A549 (cell line): ENCODE measurements around the gene RMND5A. TPM values are rescaled to one million over a fixed set of nuclear protein-coding genes. Genes with fewer than 3 reads are reported as not detected.
A peak's percentile ranks its signal among the peaks of the same experiment; 100 is the strongest.
"Not testable (repeated sequence)": the region's sequence is repeated elsewhere in the genome, so short reads cannot be mapped to it uniquely, and the experiment has no call there.

ENCODE experiments used
- ATAC-seq, 2 experiments: fragments of 200-7000 bp in 1 of 2; fragments of >200 bp in 1 of 2; cut with Nextera tagmentation in 1 of 2; cut with Tn5 transposase in 1 of 2; 3 replicates each; pipeline versions ENCODE4 v1.8.0 to v1.9.1; 2018 to 2020; ENCODE audit warnings: mild to moderate bottlenecking in 1 of 2, moderate library complexity in 1 of 2
- CTCF ChIA-PET: fragments of 300-600 bp; sonication (Branson Sonifier 250); formaldehyde crosslinking; extraction: SDS; loops from one replicate; lab custom pipeline; 2021; ENCODE audit warnings: antibody characterized with exemption, inconsistent platforms; lab: Yijun Ruan, JAX
- POLR2A ChIA-PET: fragments of 350-600 bp; formaldehyde crosslinking; extraction: SDS; loops from one replicate; lab custom pipeline; 2021; ENCODE audit warnings: antibody characterized with exemption, inconsistent platforms; lab: Yijun Ruan, JAX
- DNase-seq, 2 experiments: peaks; one replicate each; pipeline versions ENCODE4 v3.0.0 to v3.0.0-alpha.2; 2011 to 2016; ENCODE audit warnings: low read depth in 1 of 2, low spot score in 1 of 2
- FAIRE-seq: peaks from 2 replicates; lab custom pipeline; 2011; peaks lifted over from hg19 to GRCh38; lab: Jason Lieb, UNC
- H3K27ac ChIP-seq, 2 experiments: fragments of >200 bp; sonication (Bioruptor Twin); formaldehyde crosslinking; 3 replicates each; pipeline ENCODE4 v1.5.1; 2016 to 2017
- H3K4me1 ChIP-seq: fragments of >200 bp; sonication (Bioruptor Twin); formaldehyde crosslinking; 3 replicates; pipeline ENCODE4 v1.6.1; 2016
- H3K4me2 ChIP-seq: fragments of >200 bp; sonication (Bioruptor Twin); formaldehyde crosslinking; 3 replicates; pipeline ENCODE4 v1.6.1; 2016
- H3K4me3 ChIP-seq: fragments of >200 bp; sonication (Bioruptor Twin); formaldehyde crosslinking; 3 replicates; pipeline ENCODE4 v1.5.1; 2016
- H3K9me3 ChIP-seq: fragments of >200 bp; sonication (Bioruptor Twin); formaldehyde crosslinking; 3 replicates; pipeline ENCODE4 v1.6.1; 2016
- CHD4 ChIP-seq: fragments of 200-600 bp; sonication (generic); IDR thresholded peaks from 2 replicates; pipeline ENCODE4 v1.6.1; 2016; ENCODE audit warnings: antibody characterized with exemption, mild to moderate bottlenecking, borderline replicate concordance
- EHF ChIP-seq: fragments of 250-450 bp; sonication (Bioruptor Pico); IDR thresholded peaks from 2 replicates; pipeline ENCODE4 v1.5.0; 2020; ENCODE audit warnings: mild to moderate bottlenecking
- ESRRA ChIP-seq: fragments of 150-350 bp; IDR thresholded peaks from 2 replicates; pipeline ENCODE4 v1.6.1; 2014; ENCODE audit warnings: mild to moderate bottlenecking, low read length, borderline replicate concordance
- FOSL2 ChIP-seq, 2 experiments: fragments of 450-650 bp in 1 of 2; fragments of >200 bp in 1 of 2; sonication (Bioruptor Twin) in 1 of 2; formaldehyde crosslinking; IDR thresholded peaks; 2 replicates each; pipeline versions ENCODE4 v1.5.0 to v1.6.1; 2016 to 2020; ENCODE audit warnings: mild to moderate bottlenecking in 1 of 2, moderate library complexity in 1 of 2
- GATA3 ChIP-seq: IDR thresholded peaks from 2 replicates; pipeline ENCODE4 v1.6.1; 2012; ENCODE audit warnings: borderline replicate concordance
- HDAC2 ChIP-seq: fragments of 200-600 bp; sonication (generic); IDR thresholded peaks from 2 replicates; pipeline ENCODE4 v1.6.1; 2016
- HOXA7 ChIP-seq: fragments of 250-450 bp; sonication (Bioruptor Pico); IDR thresholded peaks from 2 replicates; pipeline ENCODE4 v1.5.0; 2020; ENCODE audit warnings: mild to moderate bottlenecking, moderate library complexity
- HOXB5 ChIP-seq: fragments of 250-450 bp; sonication (Bioruptor Pico); IDR thresholded peaks from 2 replicates; pipeline ENCODE4 v1.5.0; 2020; ENCODE audit warnings: mild to moderate bottlenecking, moderate library complexity
- PHF8 ChIP-seq: fragments of 200-600 bp; sonication (generic); IDR thresholded peaks from 2 replicates; pipeline ENCODE4 v1.6.1; 2016; ENCODE audit warnings: low read depth, mild to moderate bottlenecking, antibody characterized with exemption, moderate library complexity, borderline replicate concordance
- RFX5 ChIP-seq: fragments of 450-650 bp; IDR thresholded peaks from 2 replicates; pipeline ENCODE4 v1.7.1; 2014; ENCODE audit warnings: antibody characterized with exemption, mild to moderate bottlenecking, moderate library complexity
- ZSCAN20 ChIP-seq: fragments of 250-450 bp; sonication (Bioruptor Pico); IDR thresholded peaks from 2 replicates; pipeline ENCODE4 v1.8.0; 2022; ENCODE audit warnings: mild to moderate bottlenecking, moderate library complexity
- WGBS: methylation state at CpG from one replicate; pipeline ENCODE4 v1.1.6; 2017; ENCODE audit errors: missing lambda C conversion rate; 5-methylcytosine and 5-hydroxymethylcytosine counted together
- polyA plus RNA-seq, 4 experiments: library from polyadenylated mRNA; depleted of rRNA in 3 of 4; stranded (reverse); fragments of >200 nt; fragmentation: RNase III in 1 of 4; extraction: RNeasy Plus Mini Kit Qiagen cat#74134 plus additional on column Dnase treatment in 1 of 4; gene quantifications; 2 replicates in 3 of 4; 3 replicates in 1 of 4; pipeline ENCODE4 v1.2.3, GENCODE V29; 2011 to 2017
- TF ChIP-seq, protein P1 (sequence below): fragments of 250-450 bp; sonication (Bioruptor Pico); IDR thresholded peaks from 2 replicates; pipeline ENCODE4 v1.5.0; 2021; ENCODE audit warnings: mild to moderate bottlenecking, moderate library complexity, borderline replicate concordance
- TF ChIP-seq, protein P2 (sequence below): IDR thresholded peaks from 2 replicates; pipeline ENCODE4 v1.6.1; 2012
- TF ChIP-seq, protein P3 (sequence below): fragments of 450-650 bp; IDR thresholded peaks from 2 replicates; pipeline ENCODE4 v1.6.1; 2014; ENCODE audit warnings: antibody characterized with exemption
- TF ChIP-seq, protein P4 (sequence below): fragments of >200 bp; sonication (Bioruptor Twin); formaldehyde crosslinking; IDR thresholded peaks from 3 replicates; pipeline ENCODE4 v1.6.1; 2016
- TF ChIP-seq, protein P5 (sequence below): fragments of 150-350 bp; IDR thresholded peaks from 2 replicates; pipeline ENCODE4 v1.6.1; 2014; ENCODE audit warnings: low read depth, mild to moderate bottlenecking, low read length

RMND5A gene
- polyA plus RNA-seq, 2 of the 4 experiments (the other 2 are of a cell fraction) = 10.5 to 28.0 TPM

DNA sequence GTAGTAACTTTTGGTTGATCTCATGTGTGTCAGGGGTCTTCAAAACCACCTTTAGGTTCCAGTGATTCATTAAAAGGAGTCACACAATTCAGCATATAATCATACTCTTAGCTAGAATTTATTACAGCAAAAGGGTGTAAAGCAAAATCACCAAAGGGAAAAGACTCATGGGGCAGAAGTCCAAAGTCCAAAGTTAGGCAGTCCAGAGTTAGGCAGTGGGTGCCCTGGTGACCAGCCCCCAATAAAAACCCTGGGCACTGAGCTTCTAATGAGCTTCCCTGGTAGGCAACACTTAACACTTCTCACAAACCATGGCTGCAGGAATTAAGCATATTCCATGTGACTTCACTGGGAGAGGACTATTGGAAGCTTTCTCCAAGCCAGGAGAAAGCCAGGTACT lies 19.4 kb downstream of the RMND5A start:
- H3K4me3 ChIP-seq, POLR2A ChIA-PET, CTCF ChIA-PET, ATAC-seq, H3K27ac ChIP-seq, DNase-seq, H3K4me1 ChIP-seq, FAIRE-seq, H3K4me2 ChIP-seq, H3K9me3 ChIP-seq: not testable (repeated sequence)

DNA sequence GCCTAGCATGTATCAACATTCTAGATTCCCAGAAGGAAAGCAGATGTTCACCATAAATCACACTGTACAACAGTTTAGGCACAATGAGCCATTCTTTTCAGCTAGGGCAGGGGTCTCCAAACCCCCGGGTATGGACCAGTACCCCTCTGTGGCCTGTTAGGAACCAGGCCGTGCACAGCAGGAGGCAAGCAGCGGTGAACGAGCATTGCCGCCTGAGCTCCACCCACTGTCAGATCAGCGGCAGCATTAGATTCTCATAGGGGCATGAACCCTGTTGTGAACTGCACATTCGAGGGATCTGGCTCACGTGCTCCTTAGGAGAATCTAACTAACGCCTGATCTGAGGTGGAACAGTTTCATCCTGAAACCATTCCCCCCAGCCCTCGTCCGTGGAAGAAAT lies 19.8 kb downstream of the RMND5A start:
- CTCF ChIA-PET, ATAC-seq, H3K27ac ChIP-seq, H3K4me1 ChIP-seq, H3K4me3 ChIP-seq, POLR2A ChIA-PET, DNase-seq, H3K9me3 ChIP-seq, FAIRE-seq, H3K4me2 ChIP-seq: not testable (repeated sequence)
- no CpG with 5 or more reads among the region's 11 CpGs for WGBS

DNA sequence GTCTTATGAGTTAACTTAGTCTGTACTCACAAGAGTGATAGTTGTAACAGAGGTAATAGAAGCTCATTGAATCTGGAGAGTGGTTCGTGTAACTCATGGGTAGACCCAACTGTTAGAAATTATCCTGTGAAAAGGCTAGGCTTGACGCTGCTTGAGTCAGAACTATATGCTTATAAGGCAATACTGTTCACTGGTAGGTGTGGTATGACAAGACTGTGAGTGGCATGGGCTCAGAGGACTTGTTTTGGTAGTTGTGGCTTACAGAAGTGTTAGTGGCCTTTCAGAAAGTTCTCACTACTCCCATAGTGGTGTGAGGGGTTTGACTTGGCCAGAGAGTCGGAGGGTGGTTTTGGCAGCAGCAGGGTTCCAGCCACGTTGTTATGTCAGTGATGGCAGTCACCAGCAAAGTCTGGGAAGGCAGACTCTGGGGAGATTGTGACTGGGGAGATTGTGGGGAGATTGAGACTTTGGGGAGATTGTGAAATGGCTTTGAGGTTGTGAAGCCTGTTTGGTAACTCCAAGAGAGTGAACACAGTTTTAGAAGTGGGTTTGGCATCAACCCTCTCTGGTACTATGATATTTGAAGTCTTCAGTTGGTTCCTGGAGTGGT lies 21.9 kb downstream of the RMND5A start:
- ATAC-seq = not testable (repeated sequence)

DNA sequence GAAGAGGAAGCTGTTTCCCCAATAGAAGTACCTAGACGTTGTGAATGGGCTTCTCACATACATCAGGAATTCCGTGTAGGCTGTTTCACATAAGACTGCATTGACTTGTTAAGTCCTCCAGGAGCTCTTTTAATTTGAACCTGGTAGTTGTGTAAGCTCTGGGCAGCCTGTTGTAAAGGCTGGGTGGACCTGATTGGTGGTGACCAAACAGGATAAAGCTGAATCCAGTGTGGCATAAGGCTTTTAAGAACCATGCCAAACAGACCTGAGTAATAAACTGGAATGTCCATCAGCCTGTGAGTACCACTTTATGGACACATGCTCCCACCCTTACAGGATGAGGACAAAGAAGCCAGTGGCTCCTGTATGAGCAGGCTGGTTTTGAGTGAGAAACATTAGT lies 24.1 kb downstream of the RMND5A start:
- CTCF ChIA-PET = interaction anchor here (0.6 to 3.1 kb wide), 2 partner anchors 21 to 192 kb away, joined by 3 to 14 read pairs; no protein-coding TSS in a partner anchor
- ATAC-seq (no peak; a peak in 1 of 6 replicates), DNase-seq (no peak)
- Histone ChIP-seq H3K4me2 (no peak overlapping the region), H3K4me1 (peaks cover 10% of the 10 kb centered on the region; the same call in 2 of the 3 replicates)
- WGBS = 84% methylated on average over 2 of the region's 2 CpGs
- TF ChIP-seq, protein P1, sequence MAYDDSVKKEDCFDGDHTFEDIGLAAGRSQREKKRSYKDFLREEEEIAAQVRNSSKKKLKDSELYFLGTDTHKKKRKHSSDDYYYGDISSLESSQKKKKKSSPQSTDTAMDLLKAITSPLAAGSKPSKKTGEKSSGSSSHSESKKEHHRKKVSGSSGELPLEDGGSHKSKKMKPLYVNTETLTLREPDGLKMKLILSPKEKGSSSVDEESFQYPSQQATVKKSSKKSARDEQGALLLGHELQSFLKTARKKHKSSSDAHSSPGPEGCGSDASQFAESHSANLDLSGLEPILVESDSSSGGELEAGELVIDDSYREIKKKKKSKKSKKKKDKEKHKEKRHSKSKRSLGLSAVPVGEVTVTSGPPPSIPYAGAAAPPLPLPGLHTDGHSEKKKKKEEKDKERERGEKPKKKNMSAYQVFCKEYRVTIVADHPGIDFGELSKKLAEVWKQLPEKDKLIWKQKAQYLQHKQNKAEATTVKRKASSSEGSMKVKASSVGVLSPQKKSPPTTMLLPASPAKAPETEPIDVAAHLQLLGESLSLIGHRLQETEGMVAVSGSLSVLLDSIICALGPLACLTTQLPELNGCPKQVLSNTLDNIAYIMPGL = no peak
- TF ChIP-seq HOXA7 (CRISPR knock-in tag) (no peak), PHF8 (no peak), CHD4 (no peak), RFX5 (no peak)
- TF ChIP-seq, protein P2, sequence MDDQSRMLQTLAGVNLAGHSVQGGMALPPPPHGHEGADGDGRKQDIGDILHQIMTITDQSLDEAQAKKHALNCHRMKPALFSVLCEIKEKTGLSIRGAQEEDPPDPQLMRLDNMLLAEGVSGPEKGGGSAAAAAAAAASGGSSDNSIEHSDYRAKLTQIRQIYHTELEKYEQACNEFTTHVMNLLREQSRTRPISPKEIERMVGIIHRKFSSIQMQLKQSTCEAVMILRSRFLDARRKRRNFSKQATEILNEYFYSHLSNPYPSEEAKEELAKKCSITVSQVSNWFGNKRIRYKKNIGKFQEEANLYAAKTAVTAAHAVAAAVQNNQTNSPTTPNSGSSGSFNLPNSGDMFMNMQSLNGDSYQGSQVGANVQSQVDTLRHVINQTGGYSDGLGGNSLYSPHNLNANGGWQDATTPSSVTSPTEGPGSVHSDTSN = no peak
- TF ChIP-seq, all 56 proteins: peak for 0
- H3K4me3 ChIP-seq = no peak overlapping the region
- POLR2A ChIA-PET = no interaction called here
- no peak overlapping the region for H3K27ac ChIP-seq
- FAIRE-seq = no peak
- H3K9me3 ChIP-seq = peaks cover 4% of the 10 kb centered on the region; the same call in 1 of the 3 replicates

More for the DNA sequence above, 21.9 kb downstream of the RMND5A start:
- H3K9me3 ChIP-seq, H3K4me1 ChIP-seq, H3K4me2 ChIP-seq, CTCF ChIA-PET, POLR2A ChIA-PET, DNase-seq, H3K4me3 ChIP-seq, H3K27ac ChIP-seq: not testable (repeated sequence)
- 100% methylated on average over 1 of the region's 4 CpGs for WGBS
- peak; percentile 39 for FAIRE-seq

DNA sequence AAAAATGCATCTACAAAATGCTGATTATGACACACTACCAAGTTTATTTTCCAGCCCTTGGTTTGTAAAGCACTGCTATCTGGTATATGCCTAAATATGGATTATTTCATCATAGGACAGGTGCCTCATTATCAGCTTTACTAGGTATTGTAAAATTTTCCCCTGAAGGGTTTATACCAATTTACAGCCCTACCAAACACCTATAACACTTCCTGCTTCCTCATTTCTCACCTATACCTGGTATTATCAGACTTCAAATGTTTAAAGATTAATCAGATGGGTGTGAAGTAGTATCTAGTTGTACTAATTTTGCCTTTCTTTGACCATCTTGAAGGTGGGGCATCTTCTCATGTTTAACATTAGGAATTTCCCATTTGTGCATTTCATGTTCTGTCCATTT lies 26.8 kb downstream of the RMND5A start:
- ChIA-PET POLR2A (no interaction called here), CTCF (interaction anchor here (2.7 kb wide), 1 partner anchor 17 kb away, joined by 7 read pairs; no protein-coding TSS in a partner anchor)
- peaks cover 27% of the 10 kb centered on the region for H3K9me3 ChIP-seq
- no peak for DNase-seq
- no peak for ATAC-seq
- H3K27ac ChIP-seq = peak overlapping the region in 1 of 2 experiments; percentile 34; a peak in 2 of 6 replicates
- no peak overlapping the region for H3K4me3 ChIP-seq
- H3K4me1 ChIP-seq = peaks cover 10% of the 10 kb centered on the region; the same call in 2 of the 3 replicates
- FAIRE-seq = no peak
- no peak for TF ChIP-seq HDAC2
- TF ChIP-seq, protein P3, sequence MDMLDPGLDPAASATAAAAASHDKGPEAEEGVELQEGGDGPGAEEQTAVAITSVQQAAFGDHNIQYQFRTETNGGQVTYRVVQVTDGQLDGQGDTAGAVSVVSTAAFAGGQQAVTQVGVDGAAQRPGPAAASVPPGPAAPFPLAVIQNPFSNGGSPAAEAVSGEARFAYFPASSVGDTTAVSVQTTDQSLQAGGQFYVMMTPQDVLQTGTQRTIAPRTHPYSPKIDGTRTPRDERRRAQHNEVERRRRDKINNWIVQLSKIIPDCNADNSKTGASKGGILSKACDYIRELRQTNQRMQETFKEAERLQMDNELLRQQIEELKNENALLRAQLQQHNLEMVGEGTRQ = no peak
- no peak for TF ChIP-seq ZSCAN20 (CRISPR knock-in tag)
- no peak for TF ChIP-seq PHF8
- TF ChIP-seq GATA3 = no peak
- no peak for TF ChIP-seq HOXA7 (CRISPR knock-in tag)
- TF ChIP-seq, protein P4, sequence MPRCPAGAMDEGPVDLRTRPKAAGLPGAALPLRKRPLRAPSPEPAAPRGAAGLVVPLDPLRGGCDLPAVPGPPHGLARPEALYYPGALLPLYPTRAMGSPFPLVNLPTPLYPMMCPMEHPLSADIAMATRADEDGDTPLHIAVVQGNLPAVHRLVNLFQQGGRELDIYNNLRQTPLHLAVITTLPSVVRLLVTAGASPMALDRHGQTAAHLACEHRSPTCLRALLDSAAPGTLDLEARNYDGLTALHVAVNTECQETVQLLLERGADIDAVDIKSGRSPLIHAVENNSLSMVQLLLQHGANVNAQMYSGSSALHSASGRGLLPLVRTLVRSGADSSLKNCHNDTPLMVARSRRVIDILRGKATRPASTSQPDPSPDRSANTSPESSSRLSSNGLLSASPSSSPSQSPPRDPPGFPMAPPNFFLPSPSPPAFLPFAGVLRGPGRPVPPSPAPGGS = no peak
- no peak for TF ChIP-seq CHD4
- no peak for TF ChIP-seq FOSL2 (IDR thresholded peaks at IDR 0.05)
- no peak for TF ChIP-seq FOSL2 (CRISPR knock-in tag; IDR thresholded peaks at IDR 0.05)
- TF ChIP-seq, protein P5, sequence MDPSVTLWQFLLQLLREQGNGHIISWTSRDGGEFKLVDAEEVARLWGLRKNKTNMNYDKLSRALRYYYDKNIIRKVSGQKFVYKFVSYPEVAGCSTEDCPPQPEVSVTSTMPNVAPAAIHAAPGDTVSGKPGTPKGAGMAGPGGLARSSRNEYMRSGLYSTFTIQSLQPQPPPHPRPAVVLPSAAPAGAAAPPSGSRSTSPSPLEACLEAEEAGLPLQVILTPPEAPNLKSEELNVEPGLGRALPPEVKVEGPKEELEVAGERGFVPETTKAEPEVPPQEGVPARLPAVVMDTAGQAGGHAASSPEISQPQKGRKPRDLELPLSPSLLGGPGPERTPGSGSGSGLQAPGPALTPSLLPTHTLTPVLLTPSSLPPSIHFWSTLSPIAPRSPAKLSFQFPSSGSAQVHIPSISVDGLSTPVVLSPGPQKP = no peak
- no peak for TF ChIP-seq ESRRA
- TF ChIP-seq EHF (CRISPR knock-in tag) = no peak
- no peak for TF ChIP-seq HOXB5 (CRISPR knock-in tag)
- H3K4me2 ChIP-seq = no peak overlapping the region
